ENCODE data around the gene SLC4A2.

The SLC4A2 gene

GRCh38 chr7:151045262-151045661 is 14.1 kb upstream of the SLC4A2 start:
- H3K27ac Mint-ChIP-seq: no peak overlapping the region
- H3K9me3 Mint-ChIP-seq: no peaks in the 10 kb centered on the region
- H3K4me3 Mint-ChIP-seq: no peak overlapping the region
- intact Hi-C loops (cut with micrococcal nuclease): no loop called here
- peaks cover 23% of the 10 kb centered on the region for H3K27me3 Mint-ChIP-seq
- peaks cover 51% of the 10 kb centered on the region for H3K36me3 Mint-ChIP-seq (ENCODE audit: low read depth)
- peaks cover 14% of the 10 kb centered on the region for H3K4me1 Mint-ChIP-seq (ENCODE audit: low read depth)

GRCh38 chr7:151045967-151046366 is 13.4 kb upstream of the SLC4A2 start:
- Mint-ChIP-seq H3K9me3 (no peaks in the 10 kb centered on the region), H3K27ac (no peak overlapping the region), H3K4me3 (no peak overlapping the region), H3K4me1 (ENCODE audit: low read depth) (peaks cover 12% of the 10 kb centered on the region), H3K36me3 (ENCODE audit: low read depth) (peaks cover 51% of the 10 kb centered on the region), H3K27me3 (peaks cover 28% of the 10 kb centered on the region)
- intact Hi-C loops (cut with micrococcal nuclease): no loop called here

- Mint-ChIP-seq H3K27me3 (peaks cover 31% of the 10 kb centered on the region), H3K9me3 (no peaks in the 10 kb centered on the region), H3K4me1 (ENCODE audit: low read depth) (peaks cover 12% of the 10 kb centered on the region), H3K36me3 (ENCODE audit: low read depth) (peaks cover 47% of the 10 kb centered on the region), H3K27ac (no peak overlapping the region), H3K4me3 (no peak overlapping the region)
- intact Hi-C loops (cut with micrococcal nuclease): no loop called here
Measured at GRCh38 chr7:151046603-151047573, 12.5 kb upstream of the SLC4A2 start.

GRCh38 chr7:151047976-151048815 is 11.2 kb upstream of the SLC4A2 start, which contains the start of gene ASIC3:
TSS of gene ASIC3 (plus strand) at chr7:151048531. CDS start at chr7:151048886, 355 bp downstream.
- Mint-ChIP-seq H3K36me3 (ENCODE audit: low read depth) (peaks cover 42% of the 10 kb centered on the region), H3K4me1 (ENCODE audit: low read depth) (peaks cover 22% of the 10 kb centered on the region), H3K27ac (no peak within 1 kb of the TSS), H3K4me3 (no peak within 1 kb of the TSS), H3K9me3 (no peaks in the 10 kb centered on the region), H3K27me3 (peaks cover 31% of the 10 kb centered on the region)
- intact Hi-C loops (cut with micrococcal nuclease): no loop called here

GRCh38 chr7:151048911-151049463 is 10.4 kb upstream of the SLC4A2 start:
- Mint-ChIP-seq H3K27me3 (peaks cover 31% of the 10 kb centered on the region), H3K9me3 (no peaks in the 10 kb centered on the region), H3K27ac (no peak overlapping the region), H3K4me1 (ENCODE audit: low read depth) (peaks cover 30% of the 10 kb centered on the region), H3K36me3 (ENCODE audit: low read depth) (peaks cover 42% of the 10 kb centered on the region), H3K4me3 (no peak overlapping the region)
- intact Hi-C loops (cut with micrococcal nuclease): no loop called here

GRCh38 chr7:151051108-151051507 is 8.3 kb upstream of the SLC4A2 start:
- peaks cover 31% of the 10 kb centered on the region for H3K27me3 Mint-ChIP-seq
- peaks cover 38% of the 10 kb centered on the region for H3K4me1 Mint-ChIP-seq (ENCODE audit: low read depth)
- no peak overlapping the region for H3K4me3 Mint-ChIP-seq
- H3K36me3 Mint-ChIP-seq (ENCODE audit: low read depth): peaks cover 40% of the 10 kb centered on the region
- no peak overlapping the region for H3K27ac Mint-ChIP-seq
- no peaks in the 10 kb centered on the region for H3K9me3 Mint-ChIP-seq
- intact Hi-C loops (cut with micrococcal nuclease): loop anchor here (10.0 kb wide), 1 partner anchor 64 kb away; no protein-coding TSS in a partner anchor

- H3K4me1 Mint-ChIP-seq (ENCODE audit: low read depth): peaks cover 42% of the 10 kb centered on the region
- H3K4me3 Mint-ChIP-seq: no peak overlapping the region
- H3K36me3 Mint-ChIP-seq (ENCODE audit: low read depth): peaks cover 47% of the 10 kb centered on the region
- intact Hi-C loops (cut with micrococcal nuclease): loop anchor here (10.0 kb wide), 1 partner anchor 62 kb away; no protein-coding TSS in a partner anchor
- peak overlapping the region; percentile 21 for H3K27ac Mint-ChIP-seq
- peaks cover 28% of the 10 kb centered on the region for H3K27me3 Mint-ChIP-seq
- H3K9me3 Mint-ChIP-seq: no peaks in the 10 kb centered on the region
Measured at GRCh38 chr7:151053096-151053495, 6.3 kb upstream of the SLC4A2 start.

GRCh38 chr7:151053751-151054150 is 5.6 kb upstream of the SLC4A2 start:
- peak overlapping the region; percentile 21 for H3K27ac Mint-ChIP-seq
- H3K4me3 Mint-ChIP-seq: no peak overlapping the region
- H3K9me3 Mint-ChIP-seq: no peaks in the 10 kb centered on the region
- H3K4me1 Mint-ChIP-seq (ENCODE audit: low read depth): peaks cover 48% of the 10 kb centered on the region
- intact Hi-C loops (cut with micrococcal nuclease): loop anchor here (10.0 kb wide), 1 partner anchor 61 kb away; no protein-coding TSS in a partner anchor
- peaks cover 47% of the 10 kb centered on the region for H3K36me3 Mint-ChIP-seq (ENCODE audit: low read depth)
- H3K27me3 Mint-ChIP-seq: peaks cover 24% of the 10 kb centered on the region

- peaks cover 62% of the 10 kb centered on the region for H3K36me3 Mint-ChIP-seq (ENCODE audit: low read depth)
- no peak overlapping the region for H3K27ac Mint-ChIP-seq
- H3K27me3 Mint-ChIP-seq: peaks cover 3% of the 10 kb centered on the region
- no peak overlapping the region for H3K4me3 Mint-ChIP-seq
- H3K9me3 Mint-ChIP-seq: no peaks in the 10 kb centered on the region
- intact Hi-C loops (cut with micrococcal nuclease): loop anchor here (10.0 kb wide), 1 partner anchor 59 kb away; no protein-coding TSS in a partner anchor
- H3K4me1 Mint-ChIP-seq (ENCODE audit: low read depth): peaks cover 70% of the 10 kb centered on the region
Measured at GRCh38 chr7:151056283-151056665, 3.1 kb upstream of the SLC4A2 start.

GRCh38 chr7:151056666-151057505 is 2.5 kb upstream of the SLC4A2 start:
- Mint-ChIP-seq H3K4me3 (peak overlapping the region; percentile 91), H3K36me3 (ENCODE audit: low read depth) (peaks cover 63% of the 10 kb centered on the region), H3K27ac (peak overlapping the region; percentile 92), H3K9me3 (no peaks in the 10 kb centered on the region), H3K4me1 (ENCODE audit: low read depth) (peaks cover 76% of the 10 kb centered on the region), H3K27me3 (no peaks in the 10 kb centered on the region)
- intact Hi-C loops (cut with micrococcal nuclease): loop anchor here (10.0 kb wide), 1 partner anchor 58 kb away; no protein-coding TSS in a partner anchor

- Mint-ChIP-seq H3K4me1 (ENCODE audit: low read depth) (peaks cover 75% of the 10 kb centered on the region), H3K27ac (peak within 1 kb of the TSS; percentile 92), H3K4me3 (peak within 1 kb of the TSS; percentile 91), H3K36me3 (ENCODE audit: low read depth) (peaks cover 66% of the 10 kb centered on the region), H3K27me3 (no peaks in the 10 kb centered on the region), H3K9me3 (no peaks in the 10 kb centered on the region)
- intact Hi-C loops (cut with micrococcal nuclease): loop anchor here (10.0 kb wide), 1 partner anchor 57 kb away; no protein-coding TSS in a partner anchor
Measured at GRCh38 chr7:151057506-151057988, 1.8 kb upstream of the SLC4A2 start, which contains the start of gene CDK5. TSS of gene CDK5 (minus strand) at chr7:151057897. CDS start at chr7:151057848, 49 bp downstream.

- Mint-ChIP-seq H3K27ac (peak overlapping the region; percentile 92), H3K9me3 (no peaks in the 10 kb centered on the region), H3K4me1 (ENCODE audit: low read depth) (peaks cover 68% of the 10 kb centered on the region), H3K36me3 (ENCODE audit: low read depth) (peaks cover 68% of the 10 kb centered on the region), H3K4me3 (peak overlapping the region; percentile 91), H3K27me3 (no peaks in the 10 kb centered on the region)
- intact Hi-C loops (cut with micrococcal nuclease): loop anchor here (1.0 to 10.0 kb wide), 3 partner anchors 29 to 57 kb away; partner anchors contain the start of genes ABCB8 and AGAP3
Measured at GRCh38 chr7:151057989-151058780, 1.2 kb upstream of the SLC4A2 start.
